Fibroblast of pulmonary artery (primary cell): ENCODE measurements around the gene SCYL1.

Source experiments
- DNase-seq: peaks from one replicate; pipeline ENCODE4 v3.0.0-alpha.2; 2010; ENCODE audit warnings: low read depth
- H3K4me3 ChIP-seq: replicated peaks from 2 replicates; pipeline ENCODE4 v1.5.1; 2011; ENCODE audit warnings: low read depth, mild to moderate bottlenecking, control low read depth, low read length, moderate library complexity
- TF ChIP-seq, protein P1 (sequence below): IDR thresholded peaks from 2 replicates; pipeline ENCODE4 v1.5.1; 2011; ENCODE audit warnings: mild to moderate bottlenecking, control low read depth, low read length, inconsistent platforms; ENCODE audit errors: missing control alignments

The SCYL1 gene

DNA sequence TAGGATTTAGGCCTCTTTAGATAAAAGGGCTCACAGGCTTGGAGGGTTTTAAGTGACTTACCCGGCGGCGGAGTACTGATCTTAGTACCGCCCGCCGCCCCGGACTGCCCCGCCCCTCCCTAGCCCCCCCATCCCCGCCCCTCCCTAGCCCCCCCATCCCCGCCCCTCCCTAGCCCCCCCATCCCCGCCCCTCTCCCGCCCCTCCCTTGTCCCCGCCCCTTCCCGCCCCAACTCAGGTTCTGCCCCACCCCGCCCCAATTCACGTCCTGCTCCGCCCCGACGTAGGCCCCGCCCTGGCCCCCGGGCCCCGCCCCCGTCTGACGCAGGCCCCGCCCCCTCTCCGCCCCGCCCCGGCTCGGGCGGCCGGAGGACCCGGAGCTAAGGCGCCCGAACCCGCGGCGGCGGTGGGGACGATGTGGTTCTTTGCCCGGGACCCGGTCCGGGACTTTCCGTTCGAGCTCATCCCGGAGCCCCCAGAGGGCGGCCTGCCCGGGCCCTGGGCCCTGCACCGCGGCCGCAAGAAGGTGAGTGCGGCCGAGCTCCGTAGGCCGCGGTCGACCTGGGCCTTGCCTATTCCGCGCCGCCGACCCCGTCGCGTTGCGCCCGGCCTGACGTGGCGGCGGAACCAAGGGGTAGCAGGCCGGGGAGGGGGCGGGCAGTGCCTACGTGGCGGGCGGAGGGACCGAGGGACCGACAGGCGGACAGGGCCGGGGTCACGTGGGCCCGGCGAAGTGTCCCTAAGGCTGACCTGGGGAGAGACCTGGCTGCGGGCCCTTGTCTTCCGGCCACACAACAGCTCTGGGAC is at the start of gene SCYL1:
Gene SCYL1 (plus strand): TSS at position 343 of the 805 bp plus-strand sequence. CDS start 71 bp downstream, at position 414.
- DNase-seq = peak; percentile 83
- peak within 1 kb of the TSS; percentile 79 for H3K4me3 ChIP-seq
- TF ChIP-seq, protein P1, sequence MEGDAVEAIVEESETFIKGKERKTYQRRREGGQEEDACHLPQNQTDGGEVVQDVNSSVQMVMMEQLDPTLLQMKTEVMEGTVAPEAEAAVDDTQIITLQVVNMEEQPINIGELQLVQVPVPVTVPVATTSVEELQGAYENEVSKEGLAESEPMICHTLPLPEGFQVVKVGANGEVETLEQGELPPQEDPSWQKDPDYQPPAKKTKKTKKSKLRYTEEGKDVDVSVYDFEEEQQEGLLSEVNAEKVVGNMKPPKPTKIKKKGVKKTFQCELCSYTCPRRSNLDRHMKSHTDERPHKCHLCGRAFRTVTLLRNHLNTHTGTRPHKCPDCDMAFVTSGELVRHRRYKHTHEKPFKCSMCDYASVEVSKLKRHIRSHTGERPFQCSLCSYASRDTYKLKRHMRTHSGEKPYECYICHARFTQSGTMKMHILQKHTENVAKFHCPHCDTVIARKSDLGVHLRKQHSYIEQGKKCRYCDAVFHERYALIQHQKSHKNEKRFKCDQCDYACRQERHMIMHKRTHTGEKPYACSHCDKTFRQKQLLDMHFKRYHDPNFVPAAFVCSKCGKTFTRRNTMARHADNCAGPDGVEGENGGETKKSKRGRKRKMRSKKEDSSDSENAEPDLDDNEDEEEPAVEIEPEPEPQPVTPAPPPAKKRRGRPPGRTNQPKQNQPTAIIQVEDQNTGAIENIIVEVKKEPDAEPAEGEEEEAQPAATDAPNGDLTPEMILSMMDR = no peak

DNA sequence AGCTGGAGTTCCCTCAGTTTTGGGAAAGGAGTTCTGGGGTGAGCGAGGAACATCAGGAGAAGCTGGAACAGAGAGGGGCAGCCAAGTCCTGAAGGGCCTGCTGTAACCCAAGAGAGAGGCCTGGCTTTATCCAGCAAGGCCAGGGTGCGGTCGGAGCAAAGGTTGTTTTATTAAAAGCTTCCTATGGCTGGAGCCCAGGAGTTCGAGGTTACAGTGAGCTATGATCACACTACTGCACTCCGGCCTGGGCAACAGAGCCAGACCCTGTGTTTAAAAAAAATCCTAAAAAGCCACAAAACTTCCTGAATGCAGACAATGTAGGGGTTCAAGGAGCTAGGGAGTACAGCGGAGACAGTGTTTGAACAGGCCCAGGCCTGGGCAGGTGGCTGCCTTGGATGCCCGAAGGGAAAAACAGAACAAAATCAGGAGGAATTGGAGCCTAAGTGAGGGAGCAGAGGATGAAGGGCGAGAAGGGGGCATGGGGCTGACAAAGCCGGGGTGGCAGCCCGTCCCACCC is 48.2 kb upstream of the SCYL1 start:
- no peak for DNase-seq
- TF ChIP-seq, protein P1 = no peak
- H3K4me3 ChIP-seq = peak overlapping the region; percentile 68

DNA sequence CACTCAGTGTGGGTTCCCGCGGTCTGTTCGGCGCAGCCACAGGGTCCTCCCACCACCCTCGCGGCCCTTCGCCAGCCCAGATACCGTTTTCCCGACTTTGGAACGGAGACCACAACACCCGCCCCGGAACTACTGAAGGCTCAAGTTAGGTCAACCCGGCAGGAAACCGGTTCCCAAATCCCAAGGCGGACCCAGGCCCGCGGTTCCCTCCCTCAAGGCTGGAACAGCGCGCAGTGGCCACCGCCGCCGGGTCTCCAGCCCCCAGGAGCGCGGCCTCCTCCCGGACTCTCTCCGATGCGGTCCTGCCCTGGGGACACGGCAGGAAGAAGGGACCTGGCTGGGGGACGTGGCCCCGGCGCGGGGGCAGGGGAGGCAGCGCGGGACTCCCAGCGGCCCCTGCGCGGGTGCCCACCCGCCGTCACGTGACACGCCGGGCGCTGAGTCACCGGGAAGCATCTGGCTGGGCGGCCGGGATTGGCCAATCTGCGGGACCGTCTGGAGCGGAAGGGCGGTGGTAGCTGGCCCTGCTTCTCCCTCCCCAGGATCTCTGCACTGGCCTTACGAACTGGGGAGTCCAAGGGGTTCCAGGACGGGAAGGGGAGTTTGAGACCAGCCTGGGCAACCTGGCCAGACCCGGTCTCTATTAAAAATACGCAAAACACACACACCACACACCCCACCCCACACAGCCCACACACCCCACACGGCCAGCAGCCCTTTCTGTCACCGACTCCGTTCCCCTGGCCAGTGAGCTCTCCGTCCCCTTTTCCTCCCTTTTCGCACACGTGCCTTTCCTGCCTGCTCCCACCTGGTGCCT is 47.5 kb upstream of the SCYL1 start:
- TF ChIP-seq, protein P1 = no peak
- DNase-seq = peak; percentile 93
- H3K4me3 ChIP-seq = peak overlapping the region; percentile 68

DNA sequence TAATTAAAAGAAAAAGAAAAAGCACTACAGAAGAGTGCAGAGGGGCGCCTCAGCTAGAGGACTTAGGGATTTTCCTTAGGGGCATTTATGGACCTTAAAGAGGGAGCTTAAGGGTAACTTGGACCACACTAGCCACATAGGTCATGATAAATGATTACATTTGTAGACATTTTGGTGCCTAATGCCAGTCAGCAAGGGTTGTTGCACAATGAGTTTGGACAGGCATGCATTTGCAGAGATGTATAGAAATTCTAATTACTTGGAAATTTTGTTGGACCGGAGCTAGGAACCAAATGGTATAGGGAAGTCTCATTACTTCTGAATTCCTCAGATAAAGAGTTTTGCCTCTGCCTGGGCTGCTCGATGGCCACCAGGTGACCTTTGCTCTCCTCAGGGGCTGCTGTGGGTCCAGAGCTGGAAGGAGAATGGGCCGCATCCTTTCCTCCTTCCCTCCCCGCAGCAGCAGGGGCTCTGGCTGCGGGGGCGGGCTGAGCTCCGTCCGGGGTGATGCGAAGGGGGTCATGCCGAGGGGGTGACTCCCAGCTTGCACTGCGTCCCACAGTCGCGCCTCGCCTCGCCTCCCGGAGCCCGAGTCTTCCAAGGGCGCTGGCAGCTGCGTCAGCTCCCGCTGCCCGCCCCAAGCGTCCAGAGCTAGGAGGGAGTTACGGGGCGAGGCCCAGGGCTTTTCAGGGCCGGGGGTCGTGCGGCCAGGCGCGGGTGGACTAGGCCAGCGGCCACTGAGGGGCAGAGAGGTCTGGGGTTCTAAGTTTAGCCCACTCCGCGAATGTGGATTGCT is 46.3 kb upstream of the SCYL1 start:
- TF ChIP-seq, protein P1 = no peak
- H3K4me3 ChIP-seq = peak overlapping the region; percentile 28
- peak; percentile 69 for DNase-seq

DNA sequence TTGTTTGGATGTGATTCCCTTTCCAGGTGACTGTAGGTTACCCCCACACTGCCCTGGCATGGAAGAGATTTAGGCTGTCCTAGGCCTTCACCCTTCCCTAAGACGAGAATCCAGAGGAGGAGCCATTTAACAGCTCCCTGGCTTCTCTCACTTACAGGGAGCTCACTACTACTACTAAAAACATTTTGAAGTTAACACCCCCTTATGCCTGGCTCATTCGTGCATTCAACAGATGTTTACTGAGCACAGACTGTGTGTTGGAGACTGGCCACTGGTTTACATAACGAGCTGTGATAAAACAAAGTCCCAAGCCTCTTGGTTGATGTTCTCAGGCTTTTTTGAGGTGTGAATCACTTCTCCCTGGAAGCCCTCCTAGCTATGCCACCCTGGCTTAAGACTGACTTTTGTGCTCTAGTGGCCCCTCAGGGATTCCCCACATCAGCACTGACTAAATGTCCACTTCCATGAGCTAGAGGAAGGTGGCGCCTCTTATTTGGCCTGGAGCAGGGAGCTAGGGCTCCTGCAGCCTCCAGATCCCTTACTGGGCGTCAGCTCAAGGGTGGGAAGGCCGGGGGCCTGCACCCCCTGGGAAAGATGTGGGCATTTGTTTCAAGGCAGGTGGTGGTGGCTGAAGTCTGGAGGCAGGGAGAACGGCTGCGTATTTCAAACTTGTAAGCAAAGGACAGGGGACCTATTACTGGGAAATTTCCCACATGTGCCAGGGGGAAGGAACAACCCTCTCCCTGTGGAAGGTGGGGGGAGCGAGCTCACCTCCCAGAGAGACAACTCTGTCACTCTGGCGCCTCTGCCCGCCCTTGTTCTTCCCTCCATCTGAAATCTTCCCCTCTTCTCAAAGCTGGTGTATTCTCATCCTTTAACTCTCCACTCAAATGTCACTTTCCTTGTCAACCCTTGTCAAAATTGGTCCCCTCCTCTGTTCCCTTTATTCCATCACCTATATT is 45.4 kb upstream of the SCYL1 start:
- peak; percentile 94 for DNase-seq
- TF ChIP-seq, protein P1 = peak; percentile 50
- H3K4me3 ChIP-seq = peak overlapping the region; percentile 28
